Dedifferentiated amniotic fluid mesenchymal stem cell (primary cell): ENCODE data around the gene MMP25.

ENCODE experiments used
- DNase-seq: peaks from one replicate; pipeline ENCODE4 v3.0.0-alpha.2; 2016; ENCODE audit errors: extremely low spot score

Gene MMP25

GRCh38 chr16:3045758-3046640, at the start of gene MMP25:
Gene MMP25, plus strand, starts transcription at chr16:3046561. Its CDS starts 357 bp downstream, at chr16:3046918.
- DNase-seq: no peak

GRCh38 chr16:2999929-3000328, 46.4 kb upstream of the MMP25 start:
- no peak for DNase-seq

- DNase-seq: no peak
These were observed 45.8 kb upstream of the MMP25 start for GRCh38 chr16:3000540-3000939.

- DNase-seq: no peak
These were observed 45.0 kb upstream of the MMP25 start for GRCh38 chr16:3001316-3001715.

- DNase-seq: peak; percentile 89
These were observed 42.6 kb upstream of the MMP25 start for GRCh38 chr16:3003582-3004270.

- DNase-seq: no peak
These were observed 42.0 kb upstream of the MMP25 start for GRCh38 chr16:3004319-3004718.

- no peak for DNase-seq
These were observed 41.5 kb upstream of the MMP25 start for GRCh38 chr16:3004781-3005284.

- DNase-seq: no peak
These were observed 39.1 kb upstream of the MMP25 start for GRCh38 chr16:3007059-3007956.

GRCh38 chr16:3007957-3008689, 38.2 kb upstream of the MMP25 start:
- DNase-seq: no peak

- DNase-seq: no peak
These were observed 37.7 kb upstream of the MMP25 start for GRCh38 chr16:3008690-3009037.

GRCh38 chr16:3009568-3010390, 36.6 kb upstream of the MMP25 start:
- no peak for DNase-seq

GRCh38 chr16:3010510-3010909, 35.9 kb upstream of the MMP25 start:
- DNase-seq: no peak

GRCh38 chr16:3012246-3012645, 34.1 kb upstream of the MMP25 start:
- no peak for DNase-seq

GRCh38 chr16:3012828-3013420, 33.4 kb upstream of the MMP25 start, which contains the start of gene CLDN9:
Gene CLDN9, plus strand, starts transcription at chr16:3012923. Its CDS starts 440 bp downstream, at chr16:3013363.
- no peak for DNase-seq

- DNase-seq: no peak
These were observed 32.8 kb upstream of the MMP25 start for GRCh38 chr16:3013491-3013951.

- DNase-seq: no peak
These were observed 32.2 kb upstream of the MMP25 start for GRCh38 chr16:3013998-3014690.

GRCh38 chr16:3014971-3015370, 31.4 kb upstream of the MMP25 start:
- no peak for DNase-seq

- no peak for DNase-seq
These were observed 30.4 kb upstream of the MMP25 start for GRCh38 chr16:3015865-3016521.

GRCh38 chr16:3017344-3017743, 29.0 kb upstream of the MMP25 start:
- no peak for DNase-seq
